Adrenal gland (tissue), 5 donors: ENCODE data around the gene FAM193B.

ENCODE experiments used
- CTCF ChIP-seq, 6 experiments: fragments of 450-650 bp in 4 of 6; fragments of 200-600 bp in 2 of 6; sonication (generic) in 1 of 6; IDR thresholded peaks; 1 replicate in 5 of 6; 2 replicates in 1 of 6; pipeline versions ENCODE4 v1.5.1 to v1.8.0; 2016 to 2021; ENCODE audit warnings: antibody characterized with exemption in 6 of 6, mild to moderate bottlenecking in 2 of 6, moderate library complexity in 1 of 6
- POLR2A ChIP-seq, 2 donors: fragments of 450-650 bp; IDR thresholded peaks; one replicate each; pipeline ENCODE4 v1.6.1; 2017; ENCODE audit warnings: antibody characterized with exemption in 2 of 2, mild to moderate bottlenecking in 2 of 2, moderate library complexity in 1 of 2
- donor health status: DM: no; HTN: no; CAD: no.

- TF ChIP-seq CTCF (IDR thresholded peaks at IDR 0.05), result no peak
- no peak for TF ChIP-seq POLR2A (IDR thresholded peaks at IDR 0.05)
Observed at GRCh38 chr5:177508221-177508611, 46.1 kb downstream of the FAM193B start.
